22Rv1 (cell line): ENCODE results near the gene KRTAP4-16.
"Not testable (repeated sequence)": the region's sequence is repeated elsewhere in the genome, so short reads cannot be mapped to it uniquely, and the experiment has no call there.

Experiments
- H3K27ac ChIP-seq: fragments of 450-650 bp; 2 replicates; pipeline ENCODE4 v1.5.1; 2017
- ZFX ChIP-seq: fragments of 450-650 bp; IDR thresholded peaks from 2 replicates; pipeline ENCODE4 v1.6.1; 2017; ENCODE audit warnings: antibody characterized with exemption, borderline replicate concordance
- TF ChIP-seq, protein P1 (sequence below): fragments of 450-650 bp; IDR thresholded peaks from 2 replicates; pipeline ENCODE4 v1.5.1; 2017; ENCODE audit warnings: mild to moderate bottlenecking

KRTAP4-16 gene

DNA sequence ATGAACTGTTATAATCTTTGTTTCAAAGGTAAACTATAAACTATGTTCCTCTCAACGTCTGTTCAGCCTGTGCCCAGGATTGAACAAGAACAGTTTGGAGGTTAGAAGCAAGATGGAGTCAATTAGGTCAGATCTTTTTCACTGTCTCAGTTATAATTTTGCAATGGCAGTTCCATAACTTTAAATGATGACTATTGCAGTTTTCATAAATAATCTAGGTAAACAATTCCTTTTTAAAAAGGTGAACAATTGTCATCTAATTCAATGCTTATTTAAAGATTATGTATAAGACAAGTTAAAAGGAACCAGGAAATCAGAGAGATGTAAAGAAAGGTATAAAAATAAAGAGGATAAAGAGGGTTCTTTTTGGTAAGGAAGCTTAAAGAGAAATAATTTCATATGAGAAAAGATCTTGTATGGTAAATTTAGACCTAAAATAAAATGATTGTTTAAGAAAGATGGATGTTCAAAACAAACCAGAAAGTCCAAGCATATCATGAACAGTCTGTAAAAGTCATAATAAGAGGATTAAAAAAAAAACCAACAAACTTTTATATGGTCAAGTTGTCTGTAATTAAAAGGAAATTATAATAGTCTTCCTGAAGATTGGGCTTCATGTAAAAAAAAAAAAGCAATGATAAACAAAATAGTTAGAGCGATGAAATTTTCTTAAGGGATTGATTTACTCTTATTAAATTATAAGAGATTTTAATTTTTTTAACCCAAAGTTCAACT lies 9.3 kb upstream of the KRTAP4-16 start:
- no peak for TF ChIP-seq ZFX
- TF ChIP-seq, protein P1, sequence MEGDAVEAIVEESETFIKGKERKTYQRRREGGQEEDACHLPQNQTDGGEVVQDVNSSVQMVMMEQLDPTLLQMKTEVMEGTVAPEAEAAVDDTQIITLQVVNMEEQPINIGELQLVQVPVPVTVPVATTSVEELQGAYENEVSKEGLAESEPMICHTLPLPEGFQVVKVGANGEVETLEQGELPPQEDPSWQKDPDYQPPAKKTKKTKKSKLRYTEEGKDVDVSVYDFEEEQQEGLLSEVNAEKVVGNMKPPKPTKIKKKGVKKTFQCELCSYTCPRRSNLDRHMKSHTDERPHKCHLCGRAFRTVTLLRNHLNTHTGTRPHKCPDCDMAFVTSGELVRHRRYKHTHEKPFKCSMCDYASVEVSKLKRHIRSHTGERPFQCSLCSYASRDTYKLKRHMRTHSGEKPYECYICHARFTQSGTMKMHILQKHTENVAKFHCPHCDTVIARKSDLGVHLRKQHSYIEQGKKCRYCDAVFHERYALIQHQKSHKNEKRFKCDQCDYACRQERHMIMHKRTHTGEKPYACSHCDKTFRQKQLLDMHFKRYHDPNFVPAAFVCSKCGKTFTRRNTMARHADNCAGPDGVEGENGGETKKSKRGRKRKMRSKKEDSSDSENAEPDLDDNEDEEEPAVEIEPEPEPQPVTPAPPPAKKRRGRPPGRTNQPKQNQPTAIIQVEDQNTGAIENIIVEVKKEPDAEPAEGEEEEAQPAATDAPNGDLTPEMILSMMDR, result no peak

DNA sequence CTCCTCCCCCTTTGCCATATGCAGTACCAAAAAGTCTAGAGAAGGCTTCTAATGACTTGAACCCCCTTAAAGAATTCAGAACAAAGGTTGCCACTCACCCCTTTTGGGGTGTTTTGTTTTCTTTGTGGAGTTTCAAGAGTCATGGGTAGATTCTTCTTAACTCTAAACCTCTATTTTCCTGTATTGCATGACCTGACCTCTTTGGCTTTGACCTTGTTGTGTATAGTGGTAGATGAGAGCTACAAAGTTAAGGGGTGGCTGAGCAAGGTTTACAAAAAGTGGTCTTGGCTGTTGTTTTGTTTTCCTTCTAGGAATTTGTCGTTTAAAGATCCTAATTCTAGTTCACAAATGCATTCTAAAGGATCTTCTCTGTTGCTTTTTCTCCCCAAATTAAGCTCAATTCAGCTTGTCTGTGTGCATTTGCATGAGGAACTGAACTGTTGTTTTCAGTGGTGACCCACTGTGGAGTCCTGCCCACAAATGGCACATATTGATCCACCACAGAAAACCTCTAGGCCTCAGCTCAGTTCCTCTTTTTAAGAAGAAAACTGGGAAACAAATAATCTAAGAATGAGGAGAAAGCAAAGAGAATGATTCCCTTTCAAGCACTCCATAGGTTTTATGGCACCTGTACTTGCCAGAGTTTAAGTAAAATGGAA lies 6.8 kb upstream of the KRTAP4-16 start:
- not testable (repeated sequence) for H3K27ac ChIP-seq

More for the DNA sequence above, 9.3 kb upstream of the KRTAP4-16 start:
- H3K27ac ChIP-seq, result no peak overlapping the region

DNA sequence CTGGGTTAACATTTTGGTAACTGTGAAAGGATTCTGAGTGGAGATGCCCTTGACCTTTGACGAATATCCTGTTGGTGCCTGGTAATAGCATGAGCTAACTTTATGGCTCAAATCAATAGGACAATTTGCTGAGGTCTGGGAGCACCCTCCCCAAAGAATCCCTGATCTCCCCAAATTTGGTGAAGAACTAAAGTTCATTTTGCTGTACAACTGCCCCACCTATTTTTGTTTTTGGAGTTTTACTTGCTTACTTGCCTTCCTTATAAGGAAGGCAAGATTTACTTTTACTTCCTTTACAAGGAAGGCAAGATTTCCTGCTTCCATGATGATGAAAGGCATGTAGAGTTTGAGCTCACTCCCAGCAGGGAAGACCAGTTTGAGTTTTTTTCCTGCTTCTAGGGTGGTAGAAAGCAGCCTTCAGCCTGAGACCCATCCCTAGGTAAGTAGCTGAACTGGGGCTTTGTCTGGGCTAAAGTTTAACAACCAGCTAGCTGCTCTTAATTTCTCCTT lies 6.0 kb upstream of the KRTAP4-16 start:
- H3K27ac ChIP-seq, result no peak overlapping the region
- TF ChIP-seq ZFX, result no peak
- TF ChIP-seq, protein P1, result no peak

DNA sequence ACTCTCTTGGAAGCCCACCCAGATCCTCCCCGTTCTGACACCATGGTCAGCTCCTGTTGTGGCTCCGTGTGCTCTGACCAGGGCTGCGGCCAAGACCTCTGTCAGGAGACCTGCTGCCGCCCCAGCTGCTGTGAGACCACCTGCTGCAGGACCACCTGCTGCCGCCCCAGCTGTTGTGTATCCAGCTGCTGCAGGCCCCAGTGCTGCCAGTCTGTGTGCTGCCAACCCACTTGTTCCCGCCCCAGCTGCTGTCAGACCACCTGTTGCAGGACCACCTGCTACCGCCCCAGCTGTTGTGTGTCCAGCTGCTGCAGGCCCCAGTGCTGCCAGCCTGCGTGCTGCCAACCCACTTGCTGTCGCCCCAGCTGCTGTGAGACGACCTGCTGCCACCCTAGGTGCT lies 3.3 kb upstream of the KRTAP4-16 start, which contains the start of gene KRTAP4-9:
Gene KRTAP4-9, plus strand, starts transcription at position 43 of the 400 bp plus-strand sequence. Its CDS starts 0 bp downstream, at position 43.
- H3K27ac ChIP-seq, result not testable (repeated sequence)

DNA sequence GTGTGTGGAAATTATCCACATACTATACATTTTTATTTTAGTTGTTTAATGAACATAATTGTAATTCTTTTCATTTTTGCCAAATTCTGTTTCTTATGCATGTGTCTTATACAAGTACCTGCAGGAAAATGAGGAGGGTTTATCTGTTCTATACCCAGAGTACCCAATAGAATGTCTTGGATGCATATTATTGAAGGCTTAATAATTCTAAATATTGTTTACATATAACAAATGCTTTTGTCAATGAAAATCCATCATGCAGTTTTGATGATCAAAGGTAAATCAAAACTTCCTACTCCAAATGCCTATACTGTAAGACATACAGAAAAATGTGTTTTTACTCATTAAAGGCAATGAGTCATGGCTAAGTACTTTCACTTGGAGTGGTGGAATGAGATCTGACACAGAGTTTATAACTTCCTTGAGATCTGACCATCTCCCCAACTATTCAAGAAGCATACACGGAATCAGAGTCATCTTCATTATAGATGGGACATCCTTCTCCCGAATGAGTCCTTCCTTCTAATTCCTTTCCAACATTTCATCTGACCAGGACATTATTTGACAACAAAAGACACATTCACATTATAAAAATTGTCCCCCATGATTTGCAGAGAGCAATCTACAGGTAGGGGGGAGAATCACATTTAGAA lies 2.5 kb upstream of the KRTAP4-16 start:
- H3K27ac ChIP-seq, result not testable (repeated sequence)

DNA sequence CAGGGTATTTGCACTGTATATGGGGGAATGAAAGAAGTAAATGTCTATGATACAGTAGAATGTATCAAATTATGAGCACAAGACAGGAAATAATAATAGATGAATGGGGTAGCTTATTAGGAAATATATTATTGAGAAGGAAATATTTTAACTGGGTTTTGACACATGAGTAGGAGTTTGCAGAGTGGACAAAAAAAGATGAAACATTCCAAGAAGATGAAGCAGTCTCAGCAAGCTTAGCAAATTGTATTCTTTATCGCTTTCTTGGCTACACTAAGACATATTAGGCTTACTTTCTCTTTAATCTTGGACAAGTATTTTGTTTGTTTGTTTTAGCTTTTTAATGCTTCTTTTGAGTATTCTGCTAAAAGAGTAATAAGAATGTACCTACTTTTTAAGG lies 1.9 kb upstream of the KRTAP4-16 start:
- no peak for TF ChIP-seq ZFX
- TF ChIP-seq, protein P1, result no peak
- H3K27ac ChIP-seq, result no peak overlapping the region

DNA sequence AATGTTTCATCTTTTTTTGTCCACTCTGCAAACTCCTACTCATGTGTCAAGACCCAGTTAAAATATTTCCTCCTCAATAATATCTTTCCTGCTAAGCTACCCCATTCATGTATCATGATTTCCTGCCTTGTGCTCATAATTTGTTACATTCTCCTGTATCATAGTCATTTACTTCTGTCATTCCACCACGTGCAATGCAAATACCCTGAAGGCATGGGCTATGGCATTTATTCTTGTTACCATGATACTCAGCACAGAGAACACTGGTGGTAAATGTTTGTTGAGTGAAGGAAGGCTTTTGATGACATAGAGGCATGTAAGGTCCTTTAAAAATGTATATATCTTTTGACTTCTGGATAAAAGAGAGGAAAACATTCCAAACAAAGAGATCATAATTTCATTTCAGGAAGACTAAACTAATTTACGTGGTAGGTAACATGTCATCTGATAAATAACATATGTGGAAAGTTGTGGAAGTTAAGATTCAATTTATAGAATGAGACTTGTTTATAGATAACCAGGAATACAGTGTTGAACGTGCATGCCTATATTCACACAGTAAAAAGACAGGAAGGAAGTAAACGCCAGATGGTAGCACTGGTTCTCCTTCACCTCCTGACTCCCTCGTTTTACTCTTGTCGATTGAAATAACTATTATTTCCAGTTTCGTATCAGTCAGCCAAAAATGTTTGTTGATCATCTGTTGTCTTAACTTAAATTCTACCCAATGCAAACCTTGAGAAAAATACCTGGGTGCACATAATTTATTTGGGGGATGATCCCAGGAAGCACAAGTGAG lies 2.1 kb downstream of the KRTAP4-16 start:
- not testable (repeated sequence) for H3K27ac ChIP-seq

DNA sequence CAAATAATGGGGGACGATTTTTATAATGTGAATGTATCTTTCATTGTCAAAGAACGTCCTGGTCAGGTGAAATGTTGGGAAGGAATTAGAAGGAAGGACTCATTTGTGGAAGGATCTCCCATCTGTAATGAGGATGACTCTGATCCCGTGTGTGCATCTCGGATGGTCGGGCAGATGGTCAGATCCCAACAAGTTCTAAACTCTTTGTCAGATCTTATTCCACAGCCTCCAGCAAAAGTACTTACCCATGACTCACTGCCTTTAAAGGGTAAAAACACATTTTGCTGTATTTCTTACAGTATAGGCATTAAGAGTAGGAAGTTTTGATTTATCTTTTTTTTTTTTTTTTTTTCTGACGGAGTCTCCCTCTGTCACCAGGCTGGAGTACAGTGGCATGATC lies 3.5 kb downstream of the KRTAP4-16 start:
- TF ChIP-seq, protein P1, result no peak
- H3K27ac ChIP-seq, result no peak overlapping the region

DNA sequence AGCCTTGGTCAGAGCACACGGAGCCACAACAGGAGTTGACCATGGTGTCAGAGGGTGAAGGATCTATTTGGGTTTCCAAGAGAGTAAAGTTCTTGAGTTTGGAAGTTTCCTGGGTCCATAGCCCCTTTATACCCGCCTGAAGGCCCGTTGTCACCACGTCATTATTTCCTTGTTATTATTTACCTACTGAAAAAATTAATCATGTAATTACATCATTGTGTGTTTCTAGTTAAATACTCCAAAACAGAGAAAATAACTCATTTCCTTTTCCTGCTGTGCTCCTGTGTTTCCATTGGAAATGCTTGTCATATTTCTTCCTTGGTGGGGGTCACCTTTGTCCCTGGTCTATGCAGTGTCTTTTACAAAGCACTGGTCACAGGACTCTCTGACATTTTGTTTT lies 4.0 kb downstream of the KRTAP4-16 start, which contains the start of gene KRTAP4-8:
Gene KRTAP4-8, minus strand, starts transcription at position 101 of the 400 bp plus-strand sequence. Its CDS starts 58 bp downstream, at position 43.
- no peak within 1 kb of the TSS for H3K27ac ChIP-seq
- no peak for TF ChIP-seq ZFX
- TF ChIP-seq, protein P1, result no peak
